GM23248 (cell line): ENCODE data around the gene TSPOAP1.

Experiments used
- EZH2 ChIP-seq: fragments of 200-600 bp; sonication (generic); IDR thresholded peaks from 2 replicates; pipeline ENCODE4 v1.6.1; 2018; ENCODE audit warnings: antibody characterized with exemption, mild to moderate bottlenecking; ENCODE audit not compliant: insufficient read depth, poor library complexity, severe bottlenecking
- EZH2phosphoT487 ChIP-seq: fragments of 200-600 bp; sonication (generic); IDR thresholded peaks from 2 replicates; pipeline ENCODE4 v1.6.1; 2018; ENCODE audit warnings: antibody characterized with exemption, moderate library complexity, mild to moderate bottlenecking, low read depth; ENCODE audit not compliant: insufficient read depth

GRCh38 chr17:58338841-58339754 lies 10.5 kb upstream of the TSPOAP1 start:
- no peak for TF ChIP-seq EZH2
- no peak for TF ChIP-seq EZH2phosphoT487
